ENCODE data around the gene PTPRZ1.

DNA sequence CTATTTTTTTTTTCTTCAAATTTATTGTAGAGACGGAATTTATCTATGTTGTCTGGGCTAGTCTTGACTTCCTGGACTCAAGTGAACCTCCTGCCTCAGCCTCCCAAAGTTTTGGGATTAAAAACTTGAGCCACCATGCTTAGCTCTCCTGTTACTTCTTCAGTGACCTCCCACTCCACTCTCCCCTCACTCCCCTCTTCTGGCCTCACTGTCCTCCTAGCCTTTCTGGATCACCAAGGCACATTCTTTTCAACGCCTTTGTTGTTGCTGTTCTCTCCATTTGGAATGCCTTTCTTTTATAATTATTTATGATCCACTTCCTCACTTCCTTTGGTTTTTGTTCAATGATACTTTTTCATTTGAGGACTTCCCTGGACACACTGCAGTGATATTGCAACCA is 17.9 kb downstream of the PTPRZ1 start:
- TF ChIP-seq, protein P1, sequence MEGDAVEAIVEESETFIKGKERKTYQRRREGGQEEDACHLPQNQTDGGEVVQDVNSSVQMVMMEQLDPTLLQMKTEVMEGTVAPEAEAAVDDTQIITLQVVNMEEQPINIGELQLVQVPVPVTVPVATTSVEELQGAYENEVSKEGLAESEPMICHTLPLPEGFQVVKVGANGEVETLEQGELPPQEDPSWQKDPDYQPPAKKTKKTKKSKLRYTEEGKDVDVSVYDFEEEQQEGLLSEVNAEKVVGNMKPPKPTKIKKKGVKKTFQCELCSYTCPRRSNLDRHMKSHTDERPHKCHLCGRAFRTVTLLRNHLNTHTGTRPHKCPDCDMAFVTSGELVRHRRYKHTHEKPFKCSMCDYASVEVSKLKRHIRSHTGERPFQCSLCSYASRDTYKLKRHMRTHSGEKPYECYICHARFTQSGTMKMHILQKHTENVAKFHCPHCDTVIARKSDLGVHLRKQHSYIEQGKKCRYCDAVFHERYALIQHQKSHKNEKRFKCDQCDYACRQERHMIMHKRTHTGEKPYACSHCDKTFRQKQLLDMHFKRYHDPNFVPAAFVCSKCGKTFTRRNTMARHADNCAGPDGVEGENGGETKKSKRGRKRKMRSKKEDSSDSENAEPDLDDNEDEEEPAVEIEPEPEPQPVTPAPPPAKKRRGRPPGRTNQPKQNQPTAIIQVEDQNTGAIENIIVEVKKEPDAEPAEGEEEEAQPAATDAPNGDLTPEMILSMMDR (IDR thresholded peaks at IDR 0.05; ENCODE audit: low read depth, low read length, missing input control) = no peak
- TF ChIP-seq NR2F2 (IDR thresholded peaks at IDR 0.05) = no peak
- TF ChIP-seq FOXA1 (IDR thresholded peaks at IDR 0.05) = no peak
- no peak for TF ChIP-seq EGR1 (IDR thresholded peaks at IDR 0.05; ENCODE audit: low read depth in 2 of 2)
- no peak for TF ChIP-seq SP1 (IDR thresholded peaks at IDR 0.05)
- TF ChIP-seq, protein P2, sequence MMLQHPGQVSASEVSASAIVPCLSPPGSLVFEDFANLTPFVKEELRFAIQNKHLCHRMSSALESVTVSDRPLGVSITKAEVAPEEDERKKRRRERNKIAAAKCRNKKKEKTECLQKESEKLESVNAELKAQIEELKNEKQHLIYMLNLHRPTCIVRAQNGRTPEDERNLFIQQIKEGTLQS (IDR thresholded peaks at IDR 0.05) = no peak
- TF ChIP-seq RXRA (IDR thresholded peaks at IDR 0.05) = no peak
- no peak for TF ChIP-seq YY1 (IDR thresholded peaks at IDR 0.05)
- TF ChIP-seq, protein P3, sequence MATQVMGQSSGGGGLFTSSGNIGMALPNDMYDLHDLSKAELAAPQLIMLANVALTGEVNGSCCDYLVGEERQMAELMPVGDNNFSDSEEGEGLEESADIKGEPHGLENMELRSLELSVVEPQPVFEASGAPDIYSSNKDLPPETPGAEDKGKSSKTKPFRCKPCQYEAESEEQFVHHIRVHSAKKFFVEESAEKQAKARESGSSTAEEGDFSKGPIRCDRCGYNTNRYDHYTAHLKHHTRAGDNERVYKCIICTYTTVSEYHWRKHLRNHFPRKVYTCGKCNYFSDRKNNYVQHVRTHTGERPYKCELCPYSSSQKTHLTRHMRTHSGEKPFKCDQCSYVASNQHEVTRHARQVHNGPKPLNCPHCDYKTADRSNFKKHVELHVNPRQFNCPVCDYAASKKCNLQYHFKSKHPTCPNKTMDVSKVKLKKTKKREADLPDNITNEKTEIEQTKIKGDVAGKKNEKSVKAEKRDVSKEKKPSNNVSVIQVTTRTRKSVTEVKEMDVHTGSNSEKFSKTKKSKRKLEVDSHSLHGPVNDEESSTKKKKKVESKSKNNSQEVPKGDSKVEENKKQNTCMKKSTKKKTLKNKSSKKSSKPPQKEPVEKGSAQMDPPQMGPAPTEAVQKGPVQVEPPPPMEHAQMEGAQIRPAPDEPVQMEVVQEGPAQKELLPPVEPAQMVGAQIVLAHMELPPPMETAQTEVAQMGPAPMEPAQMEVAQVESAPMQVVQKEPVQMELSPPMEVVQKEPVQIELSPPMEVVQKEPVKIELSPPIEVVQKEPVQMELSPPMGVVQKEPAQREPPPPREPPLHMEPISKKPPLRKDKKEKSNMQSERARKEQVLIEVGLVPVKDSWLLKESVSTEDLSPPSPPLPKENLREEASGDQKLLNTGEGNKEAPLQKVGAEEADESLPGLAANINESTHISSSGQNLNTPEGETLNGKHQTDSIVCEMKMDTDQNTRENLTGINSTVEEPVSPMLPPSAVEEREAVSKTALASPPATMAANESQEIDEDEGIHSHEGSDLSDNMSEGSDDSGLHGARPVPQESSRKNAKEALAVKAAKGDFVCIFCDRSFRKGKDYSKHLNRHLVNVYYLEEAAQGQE (IDR thresholded peaks at IDR 0.05) = no peak
- TF ChIP-seq RAD21 (IDR thresholded peaks at IDR 0.05) = no peak
- TF ChIP-seq, protein P4, sequence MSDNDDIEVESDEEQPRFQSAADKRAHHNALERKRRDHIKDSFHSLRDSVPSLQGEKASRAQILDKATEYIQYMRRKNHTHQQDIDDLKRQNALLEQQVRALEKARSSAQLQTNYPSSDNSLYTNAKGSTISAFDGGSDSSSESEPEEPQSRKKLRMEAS (IDR thresholded peaks at IDR 0.05) = no peak
- no peak for TF ChIP-seq TAF1 (conservative IDR thresholded peaks at IDR 0.05)
- TF ChIP-seq GABPA (IDR thresholded peaks at IDR 0.05 in 1 of 2, conservative IDR thresholded peaks at IDR 0.05 in 1 of 2) = no peak
